ENCODE measurements around the gene USP12.

Gene USP12

GRCh38 chr13:27117158-27117557, 54.5 kb downstream of the USP12 start:
- no peak for ATAC-seq (ENCODE audit: low read depth)
- TF ChIP-seq CTCF (IDR thresholded peaks at IDR 0.05; ENCODE audit: poor library complexity, severe bottlenecking) = no peak
- H3K9me3 ChIP-seq (ENCODE audit: severe bottlenecking) = no peaks in the 10 kb centered on the region
- no peak for DNase-seq (ENCODE audit: low spot score)
- H3K27me3 ChIP-seq (ENCODE audit: insufficient read depth, poor library complexity, severe bottlenecking) = no peaks in the 10 kb centered on the region
- H3K27ac ChIP-seq (ENCODE audit: poor library complexity, severe bottlenecking) = no peak overlapping the region
- no peak overlapping the region for H3K4me3 ChIP-seq (ENCODE audit: severe bottlenecking)
- H3K4me1 ChIP-seq (ENCODE audit: insufficient read depth, poor library complexity, severe bottlenecking) = no peaks in the 10 kb centered on the region
- H3K36me3 ChIP-seq (ENCODE audit: low read depth) = peaks cover 5% of the 10 kb centered on the region; the same call in 1 of the 2 replicates

- no peak for DNase-seq (ENCODE audit: low spot score)
- Histone ChIP-seq H3K9me3 (ENCODE audit: severe bottlenecking) (no peaks in the 10 kb centered on the region), H3K27me3 (ENCODE audit: insufficient read depth, poor library complexity, severe bottlenecking) (no peaks in the 10 kb centered on the region), H3K4me1 (ENCODE audit: insufficient read depth, poor library complexity, severe bottlenecking) (no peaks in the 10 kb centered on the region), H3K27ac (ENCODE audit: poor library complexity, severe bottlenecking) (no peak overlapping the region), H3K4me3 (ENCODE audit: severe bottlenecking) (no peak overlapping the region), H3K36me3 (ENCODE audit: low read depth) (peaks cover 5% of the 10 kb centered on the region; the same call in 1 of the 2 replicates)
- ATAC-seq (ENCODE audit: low read depth) = no peak
- TF ChIP-seq CTCF (IDR thresholded peaks at IDR 0.05; ENCODE audit: poor library complexity, severe bottlenecking) = no peak
These were observed 58.2 kb downstream of the USP12 start for GRCh38 chr13:27113436-27113835.

GRCh38 chr13:27112006-27112405, 59.6 kb downstream of the USP12 start:
- peaks cover 5% of the 10 kb centered on the region; the same call in 1 of the 2 replicates for H3K36me3 ChIP-seq (ENCODE audit: low read depth)
- H3K4me1 ChIP-seq (ENCODE audit: insufficient read depth, poor library complexity, severe bottlenecking) = no peaks in the 10 kb centered on the region
- DNase-seq (ENCODE audit: low spot score) (no peak), ATAC-seq (ENCODE audit: low read depth) (no peak)
- no peak overlapping the region for H3K4me3 ChIP-seq (ENCODE audit: severe bottlenecking)
- TF ChIP-seq CTCF (IDR thresholded peaks at IDR 0.05; ENCODE audit: poor library complexity, severe bottlenecking) = no peak
- H3K27me3 ChIP-seq (ENCODE audit: insufficient read depth, poor library complexity, severe bottlenecking) = no peaks in the 10 kb centered on the region
- no peaks in the 10 kb centered on the region for H3K9me3 ChIP-seq (ENCODE audit: severe bottlenecking)
- no peak overlapping the region for H3K27ac ChIP-seq (ENCODE audit: poor library complexity, severe bottlenecking)

- ATAC-seq (ENCODE audit: low read depth) (no peak), DNase-seq (ENCODE audit: low spot score) (no peak)
- Histone ChIP-seq H3K27me3 (ENCODE audit: insufficient read depth, poor library complexity, severe bottlenecking) (no peaks in the 10 kb centered on the region), H3K9me3 (ENCODE audit: severe bottlenecking) (no peaks in the 10 kb centered on the region), H3K36me3 (ENCODE audit: low read depth) (peaks cover 4% of the 10 kb centered on the region; the same call in 1 of the 2 replicates), H3K4me3 (ENCODE audit: severe bottlenecking) (no peak overlapping the region), H3K27ac (ENCODE audit: poor library complexity, severe bottlenecking) (no peak overlapping the region), H3K4me1 (ENCODE audit: insufficient read depth, poor library complexity, severe bottlenecking) (no peaks in the 10 kb centered on the region)
- TF ChIP-seq CTCF (IDR thresholded peaks at IDR 0.05; ENCODE audit: poor library complexity, severe bottlenecking) = no peak
These were observed 61.4 kb downstream of the USP12 start for GRCh38 chr13:27110056-27110746.

GRCh38 chr13:27106144-27106543, 65.5 kb downstream of the USP12 start:
- peaks cover 20% of the 10 kb centered on the region; the same call in 1 of the 2 replicates for H3K36me3 ChIP-seq (ENCODE audit: low read depth)
- no peak for TF ChIP-seq CTCF (IDR thresholded peaks at IDR 0.05; ENCODE audit: poor library complexity, severe bottlenecking)
- no peak overlapping the region for H3K27ac ChIP-seq (ENCODE audit: poor library complexity, severe bottlenecking)
- H3K4me1 ChIP-seq (ENCODE audit: insufficient read depth, poor library complexity, severe bottlenecking) = no peaks in the 10 kb centered on the region
- H3K4me3 ChIP-seq (ENCODE audit: severe bottlenecking) = no peak overlapping the region
- H3K27me3 ChIP-seq (ENCODE audit: insufficient read depth, poor library complexity, severe bottlenecking) = no peaks in the 10 kb centered on the region
- ATAC-seq (ENCODE audit: low read depth) = no peak
- no peaks in the 10 kb centered on the region for H3K9me3 ChIP-seq (ENCODE audit: severe bottlenecking)
- no peak for DNase-seq (ENCODE audit: low spot score)

Measured in RWPE2 (cell line).